ENCODE data around the gene VMP1. TPM values are rescaled to one million over a fixed set of nuclear protein-coding genes. Genes with fewer than 3 reads are reported as not detected.
A peak's percentile ranks its signal among the peaks of the same experiment; 100 is the strongest.

The VMP1 gene
- polyA plus RNA-seq, 2 of the 4 experiments (the other 2 are of a cell fraction): 395 to 726 TPM

- Histone ChIP-seq H3K4me2 (peak overlapping the region; percentile 68), H3K4me1 (peaks cover 68% of the 10 kb centered on the region), H3K27ac (peak overlapping the region; percentile 95), H3K9me3 (peaks cover 27% of the 10 kb centered on the region), H3K4me3 (no peak overlapping the region)
- ChIA-PET POLR2A (interaction anchor here (0.6 to 9.7 kb wide), 5 partner anchors 28 to 807 kb away, joined by 3 to 531 read pairs (median 50); no protein-coding TSS in a partner anchor), CTCF (interaction anchor here (1.0 to 5.3 kb wide), 2 partner anchors 19 to 74 kb away, joined by 3 to 57 read pairs; no protein-coding TSS in a partner anchor)
- FAIRE-seq (peak; percentile 100), DNase-seq (ENCODE audit: low read depth in 1 of 2, low spot score in 1 of 2) (peak; percentile 69 to 99), ATAC-seq (peak; percentile 73 to 84)
- no peak for TF ChIP-seq ZNF302 (CRISPR knock-in tag; IDR thresholded peaks at IDR 0.05)
- peak; percentile 78 for TF ChIP-seq SMC3 (IDR thresholded peaks at IDR 0.05)
- TF ChIP-seq HOXB13 (CRISPR knock-in tag; IDR thresholded peaks at IDR 0.05; ENCODE audit: low read depth): peak; percentile 29; the same call in 1 of the 2 replicates
- peak; percentile 33 to 77 for TF ChIP-seq RAD21 (conservative IDR thresholded peaks at IDR 0.05 in 1 of 2, IDR thresholded peaks at IDR 0.05 in 1 of 2)
- TF ChIP-seq ZSCAN20 (CRISPR knock-in tag; IDR thresholded peaks at IDR 0.05): peak; percentile 78
- TF ChIP-seq NFE2L2 (conservative IDR thresholded peaks at IDR 0.05; ENCODE audit: low read length): peak; percentile 76
- TF ChIP-seq NPAS2 (CRISPR knock-in tag; IDR thresholded peaks at IDR 0.05; ENCODE audit: borderline replicate concordance): no peak
- TF ChIP-seq BCL3 (IDR thresholded peaks at IDR 0.05): peak; percentile 98
- peak; percentile 100 for TF ChIP-seq JUN (IDR thresholded peaks at IDR 0.05)
- TF ChIP-seq FOXS1 (CRISPR knock-in tag; IDR thresholded peaks at IDR 0.05): peak; percentile 89; the same call in 1 of the 2 replicates
- no peak for TF ChIP-seq ESRRA (IDR thresholded peaks at IDR 0.05; ENCODE audit: borderline replicate concordance, low read length)
- TF ChIP-seq PBX3 (IDR thresholded peaks at IDR 0.05): peak; percentile 95
- TF ChIP-seq MAFK (IDR thresholded peaks at IDR 0.05; ENCODE audit: partially characterized antibody): peak; percentile 97
- TF ChIP-seq RARB (CRISPR knock-in tag; IDR thresholded peaks at IDR 0.05): peak; percentile 98
- TF ChIP-seq EHF (CRISPR knock-in tag; IDR thresholded peaks at IDR 0.05): no peak
- peak; percentile 8 for TF ChIP-seq CHD2 (IDR thresholded peaks at IDR 0.05; ENCODE audit: low read length, partially characterized antibody)
- TF ChIP-seq GATA3 (IDR thresholded peaks at IDR 0.05; ENCODE audit: borderline replicate concordance): peak; percentile 100
- TF ChIP-seq FOSL2 (IDR thresholded peaks at IDR 0.05): peak; percentile 99
- TF ChIP-seq FOSL2 (CRISPR knock-in tag; IDR thresholded peaks at IDR 0.05): peak; percentile 99
- TF ChIP-seq ATOH8 (CRISPR knock-in tag; IDR thresholded peaks at IDR 0.05; ENCODE audit: low read depth): peak; percentile 19; the same call in 1 of the 2 replicates
- no peak for TF ChIP-seq TP53 (CRISPR knock-in tag; IDR thresholded peaks at IDR 0.05)
- TF ChIP-seq HOXA7 (CRISPR knock-in tag; IDR thresholded peaks at IDR 0.05): no peak
- TF ChIP-seq HES2 (IDR thresholded peaks at IDR 0.05): peak; percentile 83
- TF ChIP-seq JUNB (IDR thresholded peaks at IDR 0.05): peak; percentile 100
- TF ChIP-seq CTCF (IDR thresholded peaks at IDR 0.05): no peak
- TF ChIP-seq CBX8 (IDR thresholded peaks at IDR 0.05): no peak
- no peak for TF ChIP-seq TFCP2L1 (CRISPR knock-in tag; IDR thresholded peaks at IDR 0.05)
- TF ChIP-seq FOSB (CRISPR knock-in tag; IDR thresholded peaks at IDR 0.05): 0 out of 2 replicates have a peak, but pooled peaks have one; percentile 24
- TF ChIP-seq USF2 (IDR thresholded peaks at IDR 0.05): no peak
- peak; percentile 88 for TF ChIP-seq MAX (IDR thresholded peaks at IDR 0.05)
- TF ChIP-seq CEBPB (IDR thresholded peaks at IDR 0.05): peak; percentile 91 to 96
- TF ChIP-seq HOXB5 (CRISPR knock-in tag; IDR thresholded peaks at IDR 0.05): peak; percentile 100
- no peak for TF ChIP-seq CHD4 (IDR thresholded peaks at IDR 0.05; ENCODE audit: borderline replicate concordance)
- no peak for TF ChIP-seq RNF2 (IDR thresholded peaks at IDR 0.05; ENCODE audit: borderline replicate concordance, low read depth)
- peak; percentile 100 for TF ChIP-seq EP300 (IDR thresholded peaks at IDR 0.05)
- under 1% methylated on average over 3 of the region's 3 CpGs for WGBS (ENCODE audit: missing lambda C conversion rate)
Observed at GRCh38 chr17:59756236-59756818, 48.9 kb downstream of the VMP1 start.
